Pancreas (tissue), 10 donors: ENCODE results near the gene TANGO2. TPM values are rescaled to one million over a fixed set of nuclear protein-coding genes. Genes with fewer than 3 reads are reported as not detected.

Experiments
- ATAC-seq, 4 donors: fragments of 200-7000 bp; cut with Tn5 transposase; one replicate each; pipeline versions ENCODE4 v1.8.0 to v1.9.1; 2020; ENCODE audit warnings: mild to moderate bottlenecking in 4 of 4, moderate library complexity in 4 of 4
- DNase-seq, 6 donors: peaks; one replicate each; pipeline ENCODE4 v3.0.0-alpha.2; 2020
- FAIRE-seq: peaks from 2 replicates; lab custom pipeline; 2012; peaks lifted over from hg19 to GRCh38; lab: Jason Lieb, UNC
- H3K27ac ChIP-seq, 4 donors: fragments of 200-600 bp; sonication (generic); 1 replicate in 3 of 4; 2 replicates in 1 of 4; pipeline versions ENCODE4 v1.5.0 to v1.8.0; 2020
- H3K27me3 ChIP-seq, 4 donors: fragments of 200-600 bp; one replicate each; pipeline ENCODE4 v1.8.0; 2021
- H3K36me3 ChIP-seq, 3 donors: fragments of 200-600 bp; sonication (generic) in 1 of 3; one replicate each; pipeline versions ENCODE4 v1.5.0 to v1.8.0; 2020 to 2021
- H3K4me1 ChIP-seq, 3 donors: fragments of 200-600 bp; one replicate each; pipeline ENCODE4 v1.8.0; 2021
- H3K4me3 ChIP-seq, 4 donors: fragments of 200-600 bp; sonication (generic) in 2 of 4; one replicate each; pipeline versions ENCODE4 v1.5.0 to v1.8.0; 2020 to 2021
- H3K9me3 ChIP-seq, 4 donors: fragments of 200-600 bp; one replicate each; pipeline ENCODE4 v1.8.0; 2021
- WGBS, 2 donors: extraction: QIAGEN DNeasy Blood & Tissue Kit; methylation state at CpG; one replicate each; pipeline ENCODE4 v1.1.7; 2013; 5-methylcytosine and 5-hydroxymethylcytosine counted together
- intact Hi-C, 3 donors: fragments of 100-400 bp; cut with DNase I; formaldehyde crosslinking; loops; one replicate each; pipeline versions ENCODE4 v1.11.1 to v1.14.2; 2022
- polyA plus RNA-seq, 2 donors: library from polyadenylated mRNA; stranded (reverse); fragments of 200-250 nt; gene quantifications; one replicate each; pipeline ENCODE4 v1.2.3, GENCODE V29; 2013
- total RNA-seq, 6 donors: library from RNA; stranded (reverse); fragmentation: NEBNext Ultra II Directional in 4 of 6; extraction: Animal tissue kit (Norgen Biotek cat#: 25700) in 4 of 6; gene quantifications; one replicate each; pipeline versions ENCODE4 v1.2.1 to v1.2.4, GENCODE V29; 2021 to 2023
- TF ChIP-seq, protein P1 (sequence below), 4 donors: fragments of 200-600 bp; sonication (generic) in 3 of 4; IDR thresholded peaks; one replicate each; pipeline versions ENCODE4 v1.5.0 to v1.8.0; 2021; ENCODE audit warnings: antibody characterized with exemption in 4 of 4
- donor health status: healthy with polysubstance abuse.
- donor health status: DM: no; HTN: no; CAD: no; lungs with moderate emphysema.
- donor health status: DM: no; HTN: no; CAD: no.
- donor health status: control.
- donor health status: control.
- donor health status: Bipolar disorder and iron deficiency.
- donor health status: DM: yes; HTN: yes; CAD: no.
- donor health status: DM: no; HTN: no; CAD: no.
- donor health status: DM: no; HTN: no; CAD: no.
- donor health status: DM: yes; HTN: yes; CAD: no.

Gene TANGO2
- total and polyA plus RNA-seq, 8 donors: 4.0 to 20.4 (median 11.5) TPM

- peak in 1 of 6 donors; percentile 60 for DNase-seq
- Histone ChIP-seq H3K4me1 (no peaks in the 10 kb centered on the region), H3K36me3 (peaks cover 0 to 8% (median 0%) of the 10 kb centered on the region in 3 donors), H3K27ac (no peak overlapping the region), H3K27me3 (no peaks in the 10 kb centered on the region), H3K4me3 (no peak overlapping the region), H3K9me3 (no peaks in the 10 kb centered on the region)
- no peak for FAIRE-seq
- peak in 1 of 4 donors; percentile 72 for ATAC-seq
- WGBS, 2 donors: 89 to 93% methylated on average over 26 of the region's 26 CpGs
- TF ChIP-seq, protein P1, sequence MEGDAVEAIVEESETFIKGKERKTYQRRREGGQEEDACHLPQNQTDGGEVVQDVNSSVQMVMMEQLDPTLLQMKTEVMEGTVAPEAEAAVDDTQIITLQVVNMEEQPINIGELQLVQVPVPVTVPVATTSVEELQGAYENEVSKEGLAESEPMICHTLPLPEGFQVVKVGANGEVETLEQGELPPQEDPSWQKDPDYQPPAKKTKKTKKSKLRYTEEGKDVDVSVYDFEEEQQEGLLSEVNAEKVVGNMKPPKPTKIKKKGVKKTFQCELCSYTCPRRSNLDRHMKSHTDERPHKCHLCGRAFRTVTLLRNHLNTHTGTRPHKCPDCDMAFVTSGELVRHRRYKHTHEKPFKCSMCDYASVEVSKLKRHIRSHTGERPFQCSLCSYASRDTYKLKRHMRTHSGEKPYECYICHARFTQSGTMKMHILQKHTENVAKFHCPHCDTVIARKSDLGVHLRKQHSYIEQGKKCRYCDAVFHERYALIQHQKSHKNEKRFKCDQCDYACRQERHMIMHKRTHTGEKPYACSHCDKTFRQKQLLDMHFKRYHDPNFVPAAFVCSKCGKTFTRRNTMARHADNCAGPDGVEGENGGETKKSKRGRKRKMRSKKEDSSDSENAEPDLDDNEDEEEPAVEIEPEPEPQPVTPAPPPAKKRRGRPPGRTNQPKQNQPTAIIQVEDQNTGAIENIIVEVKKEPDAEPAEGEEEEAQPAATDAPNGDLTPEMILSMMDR (IDR thresholded peaks at IDR 0.05): no peak
- intact Hi-C loops: no loop called here
These were observed 31.7 kb downstream of the TANGO2 start for GRCh38 chr22:20052309-20053259.

- H3K9me3 ChIP-seq: no peaks in the 10 kb centered on the region
- 87 to 92% methylated on average over 14 of the region's 14 CpGs for WGBS, 2 donors
- no peaks in the 10 kb centered on the region for H3K4me1 ChIP-seq
- TF ChIP-seq, protein P1 (IDR thresholded peaks at IDR 0.05): no peak
- peaks cover 0 to 8% (median 0%) of the 10 kb centered on the region in 3 donors for H3K36me3 ChIP-seq
- no peak overlapping the region for H3K27ac ChIP-seq
- intact Hi-C loops: no loop called here
- no peak for FAIRE-seq
- no peak overlapping the region for H3K4me3 ChIP-seq
- no peak for ATAC-seq
- H3K27me3 ChIP-seq: no peaks in the 10 kb centered on the region
- peak in 1 of 6 donors; percentile 43 for DNase-seq
These were observed 32.6 kb downstream of the TANGO2 start for GRCh38 chr22:20053407-20054033.

- 87 to 93% methylated on average over 12 of the region's 12 CpGs for WGBS, 2 donors
- DNase-seq (peak in 1 of 6 donors; percentile 53), ATAC-seq (no peak), FAIRE-seq (no peak)
- no peaks in the 10 kb centered on the region for H3K27me3 ChIP-seq
- H3K4me3 ChIP-seq: no peak overlapping the region
- no peak overlapping the region for H3K27ac ChIP-seq
- peaks cover 0 to 8% (median 0%) of the 10 kb centered on the region in 3 donors for H3K36me3 ChIP-seq
- no peaks in the 10 kb centered on the region for H3K4me1 ChIP-seq
- intact Hi-C loops: no loop called here
- TF ChIP-seq, protein P1 (IDR thresholded peaks at IDR 0.05): no peak
- no peaks in the 10 kb centered on the region for H3K9me3 ChIP-seq
These were observed 33.1 kb downstream of the TANGO2 start for GRCh38 chr22:20054034-20054427.

DNA sequence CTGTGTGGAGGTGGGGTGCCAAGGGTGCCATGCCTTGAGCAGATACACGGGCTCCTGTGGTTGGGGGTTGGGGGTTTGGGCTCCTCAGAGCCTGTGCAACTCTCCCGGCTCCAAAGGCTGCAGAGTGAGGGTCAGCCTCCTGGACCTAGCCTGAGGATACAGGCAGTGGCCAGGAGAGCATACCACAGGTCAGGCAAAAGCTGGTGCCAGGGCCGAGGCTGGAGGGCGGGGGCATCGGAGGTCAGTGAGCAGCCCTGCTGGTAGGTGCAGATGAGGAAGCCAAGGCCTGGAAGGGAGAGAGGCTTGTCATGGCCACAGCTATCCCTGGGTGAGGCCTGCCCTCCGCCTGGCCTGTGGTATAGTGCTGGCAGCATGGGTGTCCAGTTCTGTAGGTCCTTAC is 33.6 kb downstream of the TANGO2 start:
- WGBS, 2 donors: 86 to 97% methylated on average over 6 of the region's 6 CpGs
- peak in 1 of 6 donors; percentile 46 for DNase-seq
- H3K9me3 ChIP-seq: no peaks in the 10 kb centered on the region
- peaks cover 0 to 8% (median 0%) of the 10 kb centered on the region in 3 donors for H3K36me3 ChIP-seq
- H3K27me3 ChIP-seq: no peaks in the 10 kb centered on the region
- TF ChIP-seq, protein P1 (IDR thresholded peaks at IDR 0.05): no peak
- no peak overlapping the region for H3K4me3 ChIP-seq
- ATAC-seq: no peak
- H3K27ac ChIP-seq: no peak overlapping the region
- no peak for FAIRE-seq
- H3K4me1 ChIP-seq: no peaks in the 10 kb centered on the region
- intact Hi-C loops: no loop called here
